A673 (cell line): ENCODE data around the gene TFDP1.

Experiments used
- CTCF ChIP-seq: fragments of 300-800, 200-600 bp; sonication (generic); conservative IDR thresholded peaks from 2 replicates; pipeline ENCODE4 v1.5.1; 2017; ENCODE audit warnings: low read depth, mild to moderate bottlenecking, antibody characterized with exemption, low read length, moderate library complexity, mixed read lengths
- EZH2 ChIP-seq: fragments of 200-600 bp; sonication (generic); IDR thresholded peaks from 2 replicates; pipeline ENCODE4 v1.6.1; 2017; ENCODE audit warnings: borderline replicate concordance, low read depth, mild to moderate bottlenecking, mixed read lengths, antibody characterized with exemption, low read length; ENCODE audit not compliant: poor library complexity, severe bottlenecking

GRCh38 chr13:113540523-113540922 lies 44.0 kb upstream of the TFDP1 start:
- no peak for TF ChIP-seq CTCF
- TF ChIP-seq EZH2, result no peak
